GM12878 (cell line): ENCODE data around the gene KRT7. TPM values are rescaled to one million over a fixed set of nuclear protein-coding genes. Genes with fewer than 3 reads are reported as not detected.

ENCODE experiments used
- ATAC-seq: fragments of 200-7000 bp; cut with Tn5 transposase; 3 replicates; pipeline ENCODE4 v1.9.1; 2020; ENCODE audit warnings: mild to moderate bottlenecking, moderate library complexity
- BruUV-seq: library from RNA; stranded (reverse); fragments of 400-500 nt; replicated peaks from 2 replicates; lab custom pipeline; 2021; lab: Mats Ljungman, UMichigan
- CTCF ChIA-PET: fragments of 300-600 bp; sonication (Branson Sonifier 250); formaldehyde crosslinking; extraction: SDS; loops from one replicate; lab custom pipeline; 2021; ENCODE audit warnings: inconsistent platforms; lab: Yijun Ruan, JAX
- POLR2A ChIA-PET: fragments of 350-600 bp; formaldehyde crosslinking; extraction: SDS; loops from one replicate; lab custom pipeline; 2021; ENCODE audit warnings: inconsistent platforms; lab: Charles Lee
- RAD21 ChIA-PET: fragments of 300-600 bp; sonication (Branson Sonifier 250); formaldehyde crosslinking; loops from one replicate; lab custom pipeline; 2023; ENCODE audit warnings: antibody characterized with exemption; ENCODE audit not compliant: unreplicated experiment; lab: Charles Lee
- SMC1A ChIA-PET: fragments of 300-600 bp; sonication (Branson Sonifier 250); formaldehyde crosslinking; loops from one replicate; lab custom pipeline; 2023; ENCODE audit not compliant: unreplicated experiment, uncharacterized antibody; lab: Charles Lee
- DNase-seq: peaks from one replicate; pipeline ENCODE4 v3.0.0-alpha.2; 2011; ENCODE audit warnings: low read depth, low spot score
- FAIRE-seq: peaks from 3 replicates; lab custom pipeline; 2011; peaks lifted over from hg19 to GRCh38; lab: Jason Lieb, UNC
- H2AFZ ChIP-seq: 2 replicates; pipeline ENCODE4 v1.6.0; 2011; ENCODE audit warnings: low read depth, low read length, control low read depth; ENCODE audit not compliant: control insufficient read depth
- H3K27ac ChIP-seq: 2 replicates; pipeline ENCODE4 v1.5.1; 2011; ENCODE audit warnings: control low read depth; ENCODE audit not compliant: control insufficient read depth, insufficient read depth
- H3K27me3 ChIP-seq, 2 experiments: replicated peaks in 1 of 2; 2 replicates each; pipeline versions ENCODE4 v1.6.0 to v1.6.1; 2011; ENCODE audit warnings: low read length in 1 of 2; ENCODE audit not compliant: control insufficient read depth in 2 of 2, insufficient read depth in 2 of 2
- H3K36me3 ChIP-seq, 2 experiments: 2 replicates each; pipeline ENCODE4 v1.5.1; 2011; ENCODE audit warnings: low read length in 1 of 2; ENCODE audit not compliant: control insufficient read depth in 2 of 2, insufficient read depth in 2 of 2
- H3K4me1 ChIP-seq: 2 replicates; pipeline ENCODE4 v1.6.1; 2011; ENCODE audit warnings: mild to moderate bottlenecking, low read length, moderate library complexity, mixed read lengths; ENCODE audit not compliant: control insufficient read depth, insufficient read depth
- H3K4me2 ChIP-seq: 2 replicates; pipeline ENCODE4 v1.6.0; 2011; ENCODE audit warnings: control low read depth; ENCODE audit not compliant: control insufficient read depth, insufficient read depth
- H3K4me3 ChIP-seq: fragments of 200-600 bp; sonication (generic); 2 replicates; pipeline ENCODE4 v1.5.1; 2016
- H3K79me2 ChIP-seq: 2 replicates; pipeline ENCODE4 v1.6.0; 2011; ENCODE audit warnings: low read length; ENCODE audit not compliant: control insufficient read depth, insufficient read depth
- H3K9ac ChIP-seq: 2 replicates; pipeline ENCODE4 v1.8.0; 2011; ENCODE audit warnings: low read length, control low read depth, mixed read lengths; ENCODE audit not compliant: control insufficient read depth, insufficient read depth
- H3K9me3 ChIP-seq: replicated peaks from 3 replicates; pipeline ENCODE4 v1.5.1; 2011; ENCODE audit warnings: mild to moderate bottlenecking, low read length; ENCODE audit not compliant: control insufficient read depth, insufficient read depth
- H4K20me1 ChIP-seq: 2 replicates; pipeline ENCODE4 v1.6.0; 2011; ENCODE audit not compliant: control insufficient read depth, insufficient read depth
- BCL11A ChIP-seq: IDR thresholded peaks from 2 replicates; pipeline ENCODE4 v1.6.1; 2011; ENCODE audit warnings: low read depth, low read length
- BCL3 ChIP-seq: IDR thresholded peaks from 2 replicates; pipeline ENCODE4 v1.6.1; 2011; ENCODE audit warnings: borderline replicate concordance, low read depth, mild to moderate bottlenecking, moderate library complexity, low read length; ENCODE audit not compliant: insufficient read depth, poor library complexity, severe bottlenecking
- CHD2 ChIP-seq: IDR thresholded peaks from 2 replicates; pipeline ENCODE4 v1.6.1; 2011; ENCODE audit warnings: low read depth, low read length, improper control_type of control experiment, borderline replicate concordance
- FOXK2 ChIP-seq: fragments of 450-650 bp; IDR thresholded peaks from 2 replicates; pipeline ENCODE4 v1.6.1; 2017; ENCODE audit warnings: mild to moderate bottlenecking, moderate library complexity
- HDAC6 ChIP-seq: fragments of 200-600 bp; sonication (generic); IDR thresholded peaks from one replicate; pipeline ENCODE4 v1.8.0; 2017; ENCODE audit warnings: antibody characterized with exemption; ENCODE audit not compliant: unreplicated experiment
- IRF4 ChIP-seq: IDR thresholded peaks from 2 replicates; pipeline ENCODE4 v1.6.1; 2011; ENCODE audit warnings: low read depth, low read length
- TCF3 ChIP-seq: IDR thresholded peaks from 2 replicates; pipeline ENCODE4 v1.6.1; 2012; ENCODE audit warnings: low read depth, mild to moderate bottlenecking, low read length, borderline replicate concordance; ENCODE audit not compliant: insufficient read depth
- ZNF384 ChIP-seq: IDR thresholded peaks from 2 replicates; pipeline ENCODE4 v1.6.1; 2012; ENCODE audit warnings: low read depth, mild to moderate bottlenecking, low read length, improper control_type of control experiment, borderline replicate concordance
- WGBS: methylation state at CpG from one replicate; pipeline ENCODE4 v1.1.6; 2016; ENCODE audit warnings: low lambda C conversion rate; ENCODE audit not compliant: insufficient replicate concordance, insufficient coverage; ENCODE audit errors: missing lambda C conversion rate; 5-methylcytosine and 5-hydroxymethylcytosine counted together
- in situ Hi-C: fragments of 300-500 bp; cut with MboI; formaldehyde crosslinking; loops from 9 replicates; pipeline ENCODE4 v1.14.3; 2018; ENCODE audit warnings: mixed read lengths
- intact Hi-C: fragments of 100-400 bp; cut with micrococcal nuclease; formaldehyde crosslinking; loops from one replicate; pipeline ENCODE4 v1.14.2; 2022; ENCODE audit not compliant: unreplicated experiment
- polyA plus RNA-seq, 11 experiments: library from polyadenylated mRNA; depleted of rRNA in 4 of 11; unstranded in 6 of 11; stranded (reverse) in 5 of 11; fragments of >200 nt; fragmentation: Nextera tagmentation in 4 of 11; fragmentation: Illumina TruSeq in 1 of 11; extraction: Ambion mirVana in 4 of 11; extraction: Trizol in 1 of 11; gene quantifications; 1 replicate in 1 of 11; 2 replicates in 10 of 11; pipeline versions ENCODE4 v1.2.1 to v1.2.3, GENCODE V29; 2011 to 2016; ENCODE audit warnings: inconsistent platforms in 2 of 11, missing spikeins in 2 of 11, low read depth in 1 of 11
- total RNA-seq, 4 experiments: library from RNA; depleted of rRNA in 3 of 4; stranded (reverse); fragments of >200 nt in 3 of 4; fragmentation: Illumina TruSeq in 1 of 4; extraction: Trizol in 1 of 4; gene quantifications; 2 replicates each; pipeline versions ENCODE4 v1.2.1 to v1.2.3, GENCODE V29; 2013 to 2021

Gene KRT7
- total and polyA plus RNA-seq, 10 of the 15 experiments (the other 5 are each of a cell fraction or from before 2014, with no cell fraction given) = 0.90 to 18.7 (median 4.8) TPM

- intact Hi-C loops (no loop called here), in situ Hi-C loops (no loop called here)
- H3K79me2 ChIP-seq = no peaks in the 10 kb centered on the region
- RAD21 ChIA-PET = no interaction called here
- POLR2A ChIA-PET = no interaction called here
- H3K9ac ChIP-seq = no peak within 1 kb of the TSS
- no peak within 1 kb of the TSS for H2AFZ ChIP-seq
- peaks cover 6% of the 10 kb centered on the region for H3K4me1 ChIP-seq
- H4K20me1 ChIP-seq = no peaks in the 10 kb centered on the region
- no peak within 1 kb of the TSS for H3K4me2 ChIP-seq
- H3K9me3 ChIP-seq = no peaks in the 10 kb centered on the region
- DNase-seq = no peak
- H3K27me3 ChIP-seq = no peaks in the 10 kb centered on the region; a peak in 2 of 4 replicates
- SMC1A ChIA-PET = interaction anchor here (1.5 kb wide), 1 partner anchor 70 kb away, joined by 3 read pairs; no protein-coding TSS in a partner anchor
- WGBS = 56% methylated on average over 20 of the region's 32 CpGs
- CTCF ChIA-PET = interaction anchor here (7.0 kb wide), 1 partner anchor 11 kb away, joined by 39 read pairs; no protein-coding TSS in a partner anchor
- no peak within 1 kb of the TSS for H3K4me3 ChIP-seq
- no peaks in the 10 kb centered on the region for H3K36me3 ChIP-seq
- H3K27ac ChIP-seq = no peak within 1 kb of the TSS
- ATAC-seq = no peak
- TF ChIP-seq ZNF384 = no peak
- TF ChIP-seq CHD2 = no peak
- no peak for TF ChIP-seq HDAC6
- no peak for TF ChIP-seq FOXK2
- TF ChIP-seq TCF3 = no peak
- no peak for TF ChIP-seq BCL11A
- no peak for TF ChIP-seq BCL3
- TF ChIP-seq IRF4 = no peak
- no TSS peak for BruUV-seq
- no peak for FAIRE-seq
Observed at GRCh38 chr12:52291267-52291935, 58.4 kb downstream of the KRT7 start, which contains the start of gene KRT81. Gene KRT81, minus strand, starts transcription at chr12:52291534. Its CDS starts 69 bp downstream, at chr12:52291465.
